SH-SY5Y (cell line): Measurements from ENCODE around the gene DTWD2.

Experiments
- GATA2 ChIP-seq: IDR thresholded peaks from 2 replicates; pipeline ENCODE4 v1.6.1; 2011; ENCODE audit warnings: mild to moderate bottlenecking, low read depth, low read length
- GATA3 ChIP-seq: IDR thresholded peaks from 2 replicates; pipeline ENCODE4 v1.6.1; 2011; ENCODE audit warnings: low read depth, mild to moderate bottlenecking, low read length, moderate library complexity

Gene DTWD2

DNA sequence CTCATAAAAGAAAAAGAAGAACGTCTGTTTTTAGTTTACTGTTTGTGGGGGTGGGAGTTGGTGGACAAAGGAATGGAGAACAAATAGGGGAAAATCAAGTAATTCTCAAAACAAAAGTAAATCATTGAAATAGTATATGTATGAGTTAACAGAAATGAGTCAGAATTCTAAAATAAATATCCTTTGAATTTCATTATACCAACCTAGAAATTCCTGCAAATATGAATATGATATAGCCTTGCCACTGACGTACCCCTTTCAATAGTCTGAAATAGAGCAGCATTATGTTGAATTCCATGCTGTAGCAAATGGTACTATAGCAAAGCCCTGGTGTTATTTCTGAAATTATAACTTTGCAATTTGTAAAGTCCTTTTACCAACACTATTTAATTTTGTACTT, 29.6 kb upstream of the DTWD2 start:
- TF ChIP-seq GATA2 (no peak), GATA3 (no peak)

DNA sequence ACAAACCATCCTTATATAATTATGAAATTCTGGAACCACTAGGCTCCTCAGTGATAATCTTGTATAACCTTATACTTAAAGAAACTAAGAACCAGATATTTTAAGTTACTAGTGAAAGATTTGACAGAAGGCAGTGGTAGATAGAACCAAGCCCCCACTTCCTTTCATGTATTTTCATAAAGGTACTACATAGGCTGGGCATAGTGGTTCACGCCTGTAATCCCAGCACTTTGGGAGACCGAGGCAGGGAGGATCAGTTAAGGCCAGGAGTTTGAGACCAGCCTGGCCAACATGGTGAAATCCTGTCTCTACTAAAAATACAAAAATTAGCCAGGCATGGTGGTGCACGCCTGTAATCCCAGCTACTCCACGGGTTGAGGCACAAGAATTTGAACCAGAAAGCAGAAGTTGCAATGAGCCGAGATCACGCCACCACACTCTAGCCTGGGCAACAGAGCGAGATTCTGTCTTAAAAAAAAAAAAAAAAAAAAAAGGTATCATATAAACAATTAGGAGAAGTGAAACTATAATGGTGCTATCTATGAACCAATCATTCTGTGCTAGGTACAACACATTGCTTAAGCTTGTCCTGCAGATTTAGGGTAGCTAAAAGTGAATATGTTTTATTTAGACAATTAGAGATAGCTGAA, 27.9 kb upstream of the DTWD2 start:
- TF ChIP-seq GATA3 = no peak
- no peak for TF ChIP-seq GATA2

DNA sequence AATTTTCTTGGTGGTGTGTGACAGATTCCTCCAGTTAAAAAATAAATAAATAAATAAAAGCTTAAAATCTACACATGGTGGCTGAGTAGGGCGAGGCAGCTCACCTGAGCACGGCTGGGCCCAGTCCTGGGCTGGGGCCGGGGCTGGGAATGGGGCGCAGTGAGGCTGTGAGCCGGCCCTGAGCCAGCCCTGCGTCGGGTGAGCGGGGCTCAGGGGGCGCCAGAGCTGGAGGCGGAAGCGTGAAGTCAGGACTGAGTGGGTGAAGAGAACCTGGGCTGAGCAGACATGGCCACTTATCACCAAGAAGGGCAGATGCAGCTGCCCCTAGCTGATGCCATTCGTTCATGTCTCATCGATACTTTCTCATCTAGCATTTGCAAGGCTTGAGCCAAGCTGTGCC, 22.8 kb upstream of the DTWD2 start:
- no peak for TF ChIP-seq GATA2
- TF ChIP-seq GATA3 = no peak

DNA sequence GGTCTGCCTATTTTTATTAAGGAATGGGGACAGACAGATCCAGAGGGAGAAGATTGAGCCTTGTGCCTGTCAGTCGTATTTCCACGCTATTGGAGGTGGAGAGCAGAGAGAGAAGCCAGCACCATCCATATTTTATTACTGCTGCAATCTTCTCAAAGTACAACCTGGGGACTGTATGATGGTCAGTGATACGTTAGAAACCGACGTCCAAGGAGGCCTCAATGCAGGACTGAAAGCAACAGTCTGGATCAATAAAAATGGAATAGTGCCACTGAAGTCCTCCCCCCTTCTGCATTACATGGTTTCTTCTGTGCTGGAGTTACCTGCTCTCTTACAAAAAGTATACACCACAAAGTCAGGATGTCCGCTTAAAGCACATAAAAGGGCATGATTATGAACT, 21.9 kb upstream of the DTWD2 start:
- TF ChIP-seq GATA3 (no peak), GATA2 (no peak)

DNA sequence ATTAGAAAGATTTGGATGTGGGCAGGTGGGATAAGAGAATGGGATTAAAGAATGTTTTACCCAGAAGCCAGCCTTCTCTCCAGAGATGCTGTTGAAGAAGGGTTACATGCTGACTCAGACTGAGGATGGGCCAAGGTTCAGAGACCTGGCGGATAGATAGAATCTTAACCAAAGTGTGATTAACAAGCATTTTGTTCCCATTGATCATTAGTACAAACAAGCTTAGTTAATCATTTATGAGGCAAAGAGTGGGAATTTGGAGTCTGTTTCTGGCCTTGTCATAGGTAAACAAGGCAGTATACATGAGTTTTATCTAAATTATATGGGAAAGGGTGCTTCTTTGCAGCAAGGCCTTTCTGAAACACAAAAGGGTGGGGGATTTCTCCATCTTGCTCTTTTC, 20.8 kb upstream of the DTWD2 start:
- TF ChIP-seq GATA2 (no peak), GATA3 (no peak)

DNA sequence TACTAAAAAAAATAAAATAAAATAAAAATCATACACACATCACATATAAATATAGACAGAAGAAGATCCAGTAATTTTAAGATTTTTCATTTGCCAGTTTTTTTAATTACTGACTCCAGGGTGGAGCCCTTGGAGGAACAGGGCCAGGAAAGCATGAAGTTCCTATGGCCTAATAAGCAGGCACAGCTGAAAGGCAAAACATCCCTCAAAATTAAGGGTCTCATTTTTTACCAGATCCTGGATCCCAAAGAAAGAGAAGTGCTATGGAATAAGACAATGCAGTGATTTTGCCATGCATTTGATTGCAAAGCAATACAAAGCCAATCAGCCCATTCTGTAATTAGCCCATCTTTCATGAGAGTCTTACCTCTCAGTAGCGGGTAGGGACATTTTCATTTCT, 11.3 kb upstream of the DTWD2 start:
- TF ChIP-seq GATA2 (no peak), GATA3 (no peak)

DNA sequence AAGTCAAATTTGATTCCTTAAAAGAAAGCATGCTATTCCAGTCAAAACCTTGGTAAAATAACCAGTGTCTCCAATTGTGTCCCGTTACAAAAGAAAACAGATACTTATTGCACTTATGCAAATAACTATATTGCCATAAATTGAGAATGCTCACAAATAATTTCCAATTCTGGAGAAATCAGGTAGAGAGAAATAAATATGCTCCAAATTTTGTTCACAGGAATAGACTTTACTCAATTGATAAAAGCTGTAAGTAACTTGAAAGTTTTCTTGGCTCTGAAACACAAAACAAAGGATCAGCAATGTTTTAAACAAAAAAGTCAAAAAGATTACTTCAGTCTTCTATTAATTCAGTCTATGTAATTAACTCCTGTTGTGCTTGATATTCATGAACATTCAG, 7.8 kb upstream of the DTWD2 start:
- TF ChIP-seq GATA3 (no peak), GATA2 (no peak)

DNA sequence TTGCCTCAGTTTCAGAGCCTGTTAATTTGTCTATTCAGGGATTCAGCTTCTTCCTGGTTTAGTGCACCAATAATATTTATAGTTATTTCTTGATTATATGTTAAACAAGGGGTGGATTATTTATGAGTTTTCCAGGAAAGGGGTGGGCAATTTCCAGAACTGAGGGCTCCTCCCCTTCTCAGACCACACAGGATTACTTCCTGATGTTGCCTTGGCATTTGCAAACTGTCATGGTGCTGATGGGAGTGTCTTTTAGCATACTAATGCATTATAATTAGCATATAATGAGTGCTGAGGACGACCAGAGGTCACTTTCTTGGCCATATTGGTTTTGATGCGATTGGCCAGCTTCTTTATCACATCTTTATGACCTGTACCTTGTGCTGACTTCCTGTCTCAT, 6.2 kb upstream of the DTWD2 start:
- TF ChIP-seq GATA2 (no peak), GATA3 (no peak)

DNA sequence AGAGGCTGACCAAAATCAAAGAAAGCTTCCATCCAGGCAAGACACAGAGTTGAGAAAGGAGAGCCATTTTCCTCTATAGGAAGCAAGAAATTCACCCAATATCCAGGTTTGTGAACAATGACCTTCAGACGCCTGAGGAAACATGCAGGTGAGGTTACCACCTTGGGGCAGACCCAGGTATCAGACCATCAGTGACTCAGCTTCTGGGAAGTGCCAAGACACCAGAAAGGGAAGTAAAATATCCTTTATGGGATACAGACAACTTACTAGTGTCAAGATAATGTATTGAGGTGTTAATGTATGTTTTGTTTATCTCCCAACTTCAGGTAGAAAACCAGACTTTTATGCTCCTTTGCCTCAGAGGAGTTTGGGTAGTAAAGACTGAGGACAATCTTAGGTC, 2.2 kb upstream of the DTWD2 start:
- TF ChIP-seq GATA3 (no peak), GATA2 (no peak)

DNA sequence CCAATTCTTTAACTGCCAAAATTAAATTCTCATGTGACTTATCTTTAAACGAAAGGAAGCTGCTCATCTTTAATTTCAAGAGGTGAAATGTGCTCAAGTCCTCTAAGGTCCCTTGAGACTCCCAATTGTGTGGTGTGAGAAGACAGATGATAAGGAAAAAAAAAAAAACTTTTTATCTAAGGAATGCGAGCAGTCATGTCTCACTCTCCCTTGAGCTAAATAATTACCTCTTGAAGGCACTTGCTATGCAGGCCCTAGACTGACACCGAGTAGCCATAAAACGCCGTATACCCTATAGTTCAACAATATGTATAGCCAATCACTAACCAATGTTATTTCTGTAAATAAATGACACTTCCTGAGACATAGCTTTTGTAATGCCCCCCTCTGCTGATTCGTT, 1.5 kb upstream of the DTWD2 start:
- TF ChIP-seq GATA3 (no peak), GATA2 (no peak)

DNA sequence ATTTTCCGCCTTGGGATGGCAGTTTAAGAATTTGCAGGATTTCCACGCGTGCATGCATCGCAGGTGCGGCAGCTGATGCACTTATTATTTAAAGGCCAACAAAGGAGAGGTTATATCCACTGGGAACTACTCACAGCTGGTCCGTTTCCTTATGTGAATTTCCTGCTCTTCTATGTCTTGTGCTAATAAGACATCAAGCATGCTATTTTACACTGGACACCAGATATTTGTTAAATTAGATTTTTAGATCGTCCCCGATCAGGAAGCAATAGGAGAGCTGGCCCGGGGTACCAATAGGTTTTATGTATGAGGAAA, 476 bp upstream of the DTWD2 start:
- TF ChIP-seq GATA3 (no peak), GATA2 (no peak)

DNA sequence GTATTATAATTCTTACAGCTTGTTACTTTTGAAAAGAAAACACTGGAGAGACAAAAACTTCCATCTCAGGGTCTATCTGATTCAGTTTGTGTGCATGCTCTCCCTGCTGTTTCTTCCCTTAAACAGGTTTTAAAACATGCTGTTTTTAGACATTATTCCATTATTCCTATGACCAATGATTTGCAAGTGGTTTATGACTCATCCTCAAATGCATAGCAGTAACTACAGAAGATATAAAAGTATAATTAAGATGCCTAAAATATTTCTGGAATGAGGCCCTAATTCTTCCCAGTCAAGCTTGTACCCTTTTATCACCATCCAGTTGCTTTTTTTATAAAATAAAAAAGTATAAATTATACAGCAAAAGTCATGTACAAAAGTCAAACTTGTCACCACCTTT, 3.7 kb downstream of the DTWD2 start:
- TF ChIP-seq GATA2 (no peak), GATA3 (no peak)

DNA sequence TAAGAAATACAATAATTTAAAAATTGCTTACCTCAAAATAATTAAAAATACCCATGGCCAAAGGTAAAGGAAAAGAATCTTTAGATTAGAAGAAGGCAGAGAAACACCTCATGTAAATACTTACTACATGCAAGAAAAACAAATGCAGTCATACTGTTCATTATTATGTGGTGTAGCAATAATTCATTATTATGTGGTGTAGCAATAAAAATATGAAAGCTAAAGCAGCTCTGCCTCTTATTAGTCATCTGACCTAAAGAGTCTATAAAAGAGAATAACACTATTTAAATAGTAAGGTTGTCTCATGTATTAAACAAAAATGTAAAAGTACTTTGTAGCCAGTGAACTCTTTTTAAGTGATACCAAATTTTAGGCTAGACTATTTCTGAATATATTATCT, 6.6 kb downstream of the DTWD2 start:
- TF ChIP-seq GATA3 (no peak), GATA2 (no peak)

DNA sequence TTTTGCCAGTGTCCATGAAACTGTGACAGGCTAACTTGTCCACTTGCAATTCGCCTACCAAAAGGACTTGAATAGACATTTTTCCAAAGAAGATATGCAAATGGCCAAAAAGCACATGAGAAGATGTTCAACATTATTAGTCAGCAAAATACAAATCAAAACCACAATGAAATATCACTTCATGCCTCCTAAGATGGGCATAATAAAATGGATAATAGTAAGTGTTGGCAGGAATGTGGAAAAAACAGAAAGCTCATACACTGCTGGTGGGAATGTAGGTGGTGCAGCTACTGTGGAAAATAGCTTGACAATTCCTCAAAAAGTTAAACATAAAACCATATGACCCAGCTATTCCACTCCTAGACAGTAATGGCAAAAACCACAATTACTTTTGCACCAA, 7.9 kb downstream of the DTWD2 start:
- no peak for TF ChIP-seq GATA3
- no peak for TF ChIP-seq GATA2

DNA sequence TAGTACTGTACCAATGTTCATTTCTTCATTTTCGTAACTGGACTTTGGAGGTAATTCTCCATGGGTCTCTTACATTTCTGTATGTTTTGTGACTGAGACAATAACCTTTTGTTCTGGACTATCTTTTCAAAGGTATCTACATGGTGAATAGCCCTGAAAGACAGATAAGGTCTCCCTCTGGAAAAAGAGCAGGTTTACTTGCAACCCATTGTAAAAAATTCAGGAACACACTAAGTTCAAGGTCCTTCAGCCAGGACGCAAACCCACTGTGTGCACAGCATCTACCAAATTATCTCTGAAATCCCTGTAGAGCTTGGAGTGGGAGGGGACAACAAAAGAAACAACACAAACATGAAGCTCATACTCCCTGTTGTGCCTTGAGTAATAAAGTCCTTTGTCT, 8.3 kb downstream of the DTWD2 start:
- TF ChIP-seq GATA2 (no peak), GATA3 (no peak)

DNA sequence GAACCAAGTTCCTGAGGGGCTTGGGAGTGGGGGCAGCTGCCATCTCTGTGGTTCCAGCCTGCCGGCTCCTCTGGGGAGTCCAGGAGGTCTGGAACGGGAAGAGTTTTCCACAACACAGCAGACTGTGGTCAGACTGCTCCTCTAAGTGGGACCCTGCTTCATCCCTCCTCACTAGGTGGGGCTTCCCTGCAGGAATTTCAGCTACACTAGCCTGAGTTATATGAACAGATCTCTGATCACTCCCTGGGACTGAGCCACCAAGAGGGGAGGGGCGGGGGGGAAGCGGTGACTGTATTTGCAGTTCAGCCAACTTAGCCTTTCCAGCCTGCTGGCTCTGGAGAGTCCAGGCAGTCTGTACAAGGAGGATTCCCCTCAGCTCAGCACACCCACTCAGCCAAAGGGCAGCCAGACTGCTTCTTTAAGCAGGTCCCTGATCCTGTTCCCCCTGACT, 19.4 kb downstream of the DTWD2 start:
- TF ChIP-seq GATA2 = no peak
- no peak for TF ChIP-seq GATA3
